GM12878 (cell line): Measurements from ENCODE around the gene NOL7. TPM values are rescaled to one million over a fixed set of nuclear protein-coding genes. Genes with fewer than 3 reads are reported as not detected.

Experiments used
- ATAC-seq: fragments of 200-7000 bp; cut with Tn5 transposase; 3 replicates; pipeline ENCODE4 v1.9.1; 2020; ENCODE audit warnings: mild to moderate bottlenecking, moderate library complexity
- BruUV-seq: library from RNA; stranded (reverse); fragments of 400-500 nt; replicated peaks from 2 replicates; lab custom pipeline; 2021; lab: Mats Ljungman, UMichigan
- CTCF ChIA-PET: fragments of 300-600 bp; sonication (Branson Sonifier 250); formaldehyde crosslinking; extraction: SDS; loops from one replicate; lab custom pipeline; 2021; ENCODE audit warnings: inconsistent platforms; lab: Yijun Ruan, JAX
- POLR2A ChIA-PET: fragments of 350-600 bp; formaldehyde crosslinking; extraction: SDS; loops from one replicate; lab custom pipeline; 2021; ENCODE audit warnings: inconsistent platforms; lab: Charles Lee
- RAD21 ChIA-PET: fragments of 300-600 bp; sonication (Branson Sonifier 250); formaldehyde crosslinking; loops from one replicate; lab custom pipeline; 2023; ENCODE audit warnings: antibody characterized with exemption; ENCODE audit not compliant: unreplicated experiment; lab: Charles Lee
- SMC1A ChIA-PET: fragments of 300-600 bp; sonication (Branson Sonifier 250); formaldehyde crosslinking; loops from one replicate; lab custom pipeline; 2023; ENCODE audit not compliant: unreplicated experiment, uncharacterized antibody; lab: Charles Lee
- DNase-seq: peaks from one replicate; pipeline ENCODE4 v3.0.0-alpha.2; 2011; ENCODE audit warnings: low read depth, low spot score
- FAIRE-seq: peaks from 3 replicates; lab custom pipeline; 2011; peaks lifted over from hg19 to GRCh38; lab: Jason Lieb, UNC
- H2AFZ ChIP-seq: 2 replicates; pipeline ENCODE4 v1.6.0; 2011; ENCODE audit warnings: low read depth, low read length, control low read depth; ENCODE audit not compliant: control insufficient read depth
- H3K27ac ChIP-seq: 2 replicates; pipeline ENCODE4 v1.5.1; 2011; ENCODE audit warnings: control low read depth; ENCODE audit not compliant: control insufficient read depth, insufficient read depth
- H3K27me3 ChIP-seq, 2 experiments: replicated peaks in 1 of 2; 2 replicates each; pipeline versions ENCODE4 v1.6.0 to v1.6.1; 2011; ENCODE audit warnings: low read length in 1 of 2; ENCODE audit not compliant: control insufficient read depth in 2 of 2, insufficient read depth in 2 of 2
- H3K36me3 ChIP-seq, 2 experiments: 2 replicates each; pipeline ENCODE4 v1.5.1; 2011; ENCODE audit warnings: low read length in 1 of 2; ENCODE audit not compliant: control insufficient read depth in 2 of 2, insufficient read depth in 2 of 2
- H3K4me1 ChIP-seq: 2 replicates; pipeline ENCODE4 v1.6.1; 2011; ENCODE audit warnings: mild to moderate bottlenecking, low read length, moderate library complexity, mixed read lengths; ENCODE audit not compliant: control insufficient read depth, insufficient read depth
- H3K4me2 ChIP-seq: 2 replicates; pipeline ENCODE4 v1.6.0; 2011; ENCODE audit warnings: control low read depth; ENCODE audit not compliant: control insufficient read depth, insufficient read depth
- H3K4me3 ChIP-seq: fragments of 200-600 bp; sonication (generic); 2 replicates; pipeline ENCODE4 v1.5.1; 2016
- H3K79me2 ChIP-seq: 2 replicates; pipeline ENCODE4 v1.6.0; 2011; ENCODE audit warnings: low read length; ENCODE audit not compliant: control insufficient read depth, insufficient read depth
- H3K9ac ChIP-seq: 2 replicates; pipeline ENCODE4 v1.8.0; 2011; ENCODE audit warnings: low read length, control low read depth, mixed read lengths; ENCODE audit not compliant: control insufficient read depth, insufficient read depth
- H3K9me3 ChIP-seq: replicated peaks from 3 replicates; pipeline ENCODE4 v1.5.1; 2011; ENCODE audit warnings: mild to moderate bottlenecking, low read length; ENCODE audit not compliant: control insufficient read depth, insufficient read depth
- H4K20me1 ChIP-seq: 2 replicates; pipeline ENCODE4 v1.6.0; 2011; ENCODE audit not compliant: control insufficient read depth, insufficient read depth
- CHD4 ChIP-seq: fragments of 200-600 bp; sonication (generic); IDR thresholded peaks from 2 replicates; pipeline ENCODE4 v1.6.1; 2016; ENCODE audit warnings: mild to moderate bottlenecking
- HDGF ChIP-seq: fragments of 450-650 bp; IDR thresholded peaks from 2 replicates; pipeline ENCODE4 v1.6.1; 2016; ENCODE audit warnings: antibody characterized with exemption
- JUND ChIP-seq: IDR thresholded peaks from 2 replicates; pipeline ENCODE4 v1.6.1; 2012; ENCODE audit warnings: low read depth, mild to moderate bottlenecking, low read length, improper control_type of control experiment, moderate library complexity
- KDM1A ChIP-seq: fragments of 200-600 bp; sonication (generic); IDR thresholded peaks from 2 replicates; pipeline ENCODE4 v1.6.1; 2016; ENCODE audit warnings: borderline replicate concordance
- MXI1 ChIP-seq: fragments of 150-350 bp; IDR thresholded peaks from 2 replicates; pipeline ENCODE4 v1.6.1; 2011; ENCODE audit warnings: low read depth, mild to moderate bottlenecking, inconsistent platforms, low read length, improper control_type of control experiment
- RELA ChIP-seq: fragments of 450-650 bp; IDR thresholded peaks from 2 replicates; pipeline ENCODE4 v1.8.0; 2014; ENCODE audit warnings: borderline replicate concordance; ENCODE audit not compliant: partially characterized antibody
- WGBS: methylation state at CpG from one replicate; pipeline ENCODE4 v1.1.6; 2016; ENCODE audit warnings: low lambda C conversion rate; ENCODE audit not compliant: insufficient replicate concordance, insufficient coverage; ENCODE audit errors: missing lambda C conversion rate; 5-methylcytosine and 5-hydroxymethylcytosine counted together
- in situ Hi-C: fragments of 300-500 bp; cut with MboI; formaldehyde crosslinking; loops from 9 replicates; pipeline ENCODE4 v1.14.3; 2018; ENCODE audit warnings: mixed read lengths
- intact Hi-C: fragments of 100-400 bp; cut with micrococcal nuclease; formaldehyde crosslinking; loops from one replicate; pipeline ENCODE4 v1.14.2; 2022; ENCODE audit not compliant: unreplicated experiment
- polyA plus RNA-seq, 11 experiments: library from polyadenylated mRNA; depleted of rRNA in 4 of 11; unstranded in 6 of 11; stranded (reverse) in 5 of 11; fragments of >200 nt; fragmentation: Nextera tagmentation in 4 of 11; fragmentation: Illumina TruSeq in 1 of 11; extraction: Ambion mirVana in 4 of 11; extraction: Trizol in 1 of 11; gene quantifications; 1 replicate in 1 of 11; 2 replicates in 10 of 11; pipeline versions ENCODE4 v1.2.1 to v1.2.3, GENCODE V29; 2011 to 2016; ENCODE audit warnings: inconsistent platforms in 2 of 11, missing spikeins in 2 of 11, low read depth in 1 of 11
- total RNA-seq, 4 experiments: library from RNA; depleted of rRNA in 3 of 4; stranded (reverse); fragments of >200 nt in 3 of 4; fragmentation: Illumina TruSeq in 1 of 4; extraction: Trizol in 1 of 4; gene quantifications; 2 replicates each; pipeline versions ENCODE4 v1.2.1 to v1.2.3, GENCODE V29; 2013 to 2021

Gene NOL7
- total and polyA plus RNA-seq, 10 of the 15 experiments (the other 5 are each of a cell fraction or from before 2014, with no cell fraction given): 12.2 to 222 (median 86.2) TPM

- 94% methylated on average over 4 of the region's 4 CpGs for whole genome bisulfite sequencing
- RAD21 ChIA-PET: no interaction called here
- Histone ChIP-seq H3K4me2 (no peak overlapping the region), H3K27ac (no peak overlapping the region), H3K79me2 (no peaks in the 10 kb centered on the region), H4K20me1 (no peaks in the 10 kb centered on the region), H3K27me3 (no peaks in the 10 kb centered on the region), H2AFZ (no peak overlapping the region), H3K36me3 (peaks cover 0 to 5% of the 10 kb centered on the region in 2 experiments; a peak in 1 of 4 replicates), H3K9ac (no peak overlapping the region), H3K4me1 (no peaks in the 10 kb centered on the region), H3K4me3 (no peak overlapping the region), H3K9me3 (no peaks in the 10 kb centered on the region)
- BruUV-seq: no TSS peak
- POLR2A ChIA-PET: no interaction called here
- DNase-seq: no peak
- no peak for FAIRE-seq
- SMC1A ChIA-PET: interaction anchor here (1.4 to 1.6 kb wide), 3 partner anchors 9 to 159 kb away, joined by 3 to 6 read pairs (median 4); no protein-coding TSS in a partner anchor
- in situ Hi-C loops (no loop called here), intact Hi-C loops (no loop called here)
- TF ChIP-seq MXI1: no peak
- no peak for TF ChIP-seq KDM1A
- no peak for TF ChIP-seq HDGF
- no peak for TF ChIP-seq CHD4
- TF ChIP-seq JUND: no peak
- TF ChIP-seq RELA: no peak
- CTCF ChIA-PET: interaction anchor here (0.7 to 2.2 kb wide), 5 partner anchors 10 to 225 kb away, joined by 3 to 9 read pairs (median 3); partner anchors contain the start of genes NOL7 and SIRT5
- no peak for ATAC-seq
Measured at GRCh38 chr6:13604135-13604534, 11.0 kb upstream of the NOL7 start.
